HG02588 (cell line): ENCODE data around the gene PER2.
"Not testable (repeated sequence)": the region's sequence is repeated elsewhere in the genome, so short reads cannot be mapped to it uniquely, and the experiment has no call there.

Experiments
- ATAC-seq: cut with Tn5 transposase; IDR thresholded peaks from one replicate; pipeline ENCODE4 v1.9.1; 2021; ENCODE audit warnings: mild to moderate bottlenecking, moderate library complexity; ENCODE audit not compliant: unreplicated experiment

The PER2 gene

DNA sequence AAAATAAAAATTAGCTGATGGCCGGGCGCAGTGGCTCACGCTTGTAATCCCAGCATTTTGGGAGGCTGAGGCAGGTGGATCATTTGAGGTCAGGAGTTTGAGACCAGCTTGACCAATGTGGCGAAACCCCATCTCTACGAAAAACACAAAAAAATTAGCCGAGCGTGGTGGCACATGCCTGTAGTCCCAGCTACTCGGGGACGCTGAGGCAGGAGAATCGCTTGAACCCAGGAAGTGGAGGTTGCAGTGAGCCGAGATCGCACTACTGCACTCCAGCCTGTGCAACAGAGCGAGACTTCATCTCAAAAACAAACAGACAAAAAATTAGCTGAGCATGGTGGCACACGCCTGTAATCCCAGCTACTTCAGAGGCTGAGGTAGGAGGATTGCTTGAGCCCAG lies 22.3 kb upstream of the PER2 start:
- ATAC-seq = not testable (repeated sequence)

DNA sequence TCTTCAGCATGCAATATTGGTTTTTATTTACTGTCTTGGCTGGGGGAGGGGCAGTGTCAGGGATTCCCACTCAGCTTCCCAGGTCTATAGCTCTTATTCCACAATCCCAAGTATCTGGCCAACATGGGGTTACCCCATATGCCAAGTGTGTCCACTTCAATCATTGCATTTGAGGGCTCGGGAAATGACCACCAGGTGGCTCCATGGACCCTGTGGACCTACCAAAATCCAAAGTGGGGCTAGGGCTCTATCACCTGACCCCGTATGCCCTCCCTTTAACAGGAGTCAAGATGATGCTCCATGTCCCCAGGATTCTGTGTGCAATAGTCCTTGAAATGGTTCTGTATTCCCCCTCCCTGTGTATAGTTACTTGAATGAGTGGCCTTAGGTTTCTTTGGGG lies 19.8 kb upstream of the PER2 start:
- no peak for ATAC-seq

DNA sequence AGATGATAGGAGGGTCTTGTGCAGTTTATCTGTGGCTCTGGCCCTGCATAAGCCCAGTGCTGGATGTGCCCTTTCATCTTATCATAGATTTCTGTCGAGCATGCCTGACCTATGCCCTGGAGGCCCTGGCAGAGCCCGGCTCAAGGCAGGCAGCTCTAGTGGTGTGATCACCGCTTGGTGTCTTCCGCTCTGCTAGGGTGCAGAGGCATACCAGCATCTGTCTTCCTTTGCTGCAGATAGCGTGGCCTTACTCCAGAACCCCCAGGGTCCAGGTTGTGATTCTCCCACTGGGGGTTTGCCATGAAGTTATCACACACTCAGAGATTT lies 18.2 kb upstream of the PER2 start:
- no peak for ATAC-seq

DNA sequence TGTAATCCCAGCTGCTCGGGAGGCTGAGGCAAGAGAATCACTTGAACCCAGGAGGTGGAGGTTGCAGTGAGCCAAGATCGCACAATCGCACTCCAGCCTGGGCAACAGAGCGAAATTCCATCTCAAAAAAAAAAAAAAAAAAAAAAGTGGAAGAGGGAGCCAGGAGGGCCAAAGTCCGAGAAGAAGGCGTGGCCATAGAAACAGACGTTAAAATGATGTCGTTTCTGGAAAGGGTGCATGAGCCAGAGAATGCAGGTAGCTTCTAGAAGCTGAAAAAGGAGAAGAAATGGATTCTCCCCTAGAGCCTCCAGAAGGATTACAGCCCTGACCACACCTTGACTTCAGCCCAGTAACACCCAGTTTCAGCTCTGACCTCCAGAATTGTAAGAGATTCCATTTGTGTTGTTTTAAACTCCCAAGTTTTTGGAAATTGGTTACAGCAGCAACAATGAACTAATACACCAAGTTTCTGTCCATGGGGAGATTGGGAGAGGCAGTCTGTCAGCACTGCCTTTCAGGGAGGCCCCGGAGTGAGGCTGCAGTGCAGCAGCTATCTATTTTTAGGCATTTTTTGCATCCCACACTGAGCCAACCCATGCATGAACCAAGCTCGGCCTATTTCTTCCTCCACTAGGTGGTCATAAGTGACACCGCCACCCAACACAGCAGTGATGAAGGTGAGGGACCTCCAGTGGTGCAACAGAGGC lies 17.7 kb upstream of the PER2 start:
- no peak for ATAC-seq

DNA sequence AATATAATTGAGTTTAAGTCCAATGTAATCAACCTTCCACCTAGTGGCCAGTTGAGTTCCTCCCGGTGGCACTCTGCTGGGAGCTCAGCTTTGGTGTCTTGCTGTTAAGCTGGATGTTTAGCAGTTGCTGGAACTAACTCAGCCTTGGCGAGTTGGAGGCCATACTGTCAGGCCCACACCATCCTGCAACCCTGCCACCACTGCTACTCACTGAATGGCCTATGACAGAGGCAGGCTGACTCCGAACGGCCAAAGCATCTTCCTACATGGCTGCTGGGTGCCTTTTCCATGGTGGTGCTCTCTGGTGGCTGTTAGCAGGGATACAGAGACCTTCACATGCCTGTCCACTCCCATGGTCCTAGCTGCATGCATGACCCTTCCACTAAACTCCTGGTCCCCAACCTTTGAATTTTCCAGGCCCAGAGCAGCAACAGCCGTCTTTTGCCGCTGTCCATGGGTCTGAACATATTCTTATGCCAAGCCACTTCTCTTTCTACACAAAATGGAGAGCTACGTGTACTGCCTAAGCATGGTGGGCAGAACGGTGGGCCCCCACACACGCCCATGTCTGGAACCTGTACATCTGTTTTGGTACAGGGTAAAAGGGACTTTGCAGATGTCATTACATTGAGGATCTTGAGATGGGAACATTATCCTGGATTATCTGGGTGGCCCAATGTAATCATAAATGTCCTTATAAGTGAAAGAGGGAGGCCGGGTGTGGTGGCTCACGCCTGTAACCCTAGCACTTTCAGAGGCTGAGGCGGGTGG lies 16.9 kb upstream of the PER2 start:
- no peak for ATAC-seq

DNA sequence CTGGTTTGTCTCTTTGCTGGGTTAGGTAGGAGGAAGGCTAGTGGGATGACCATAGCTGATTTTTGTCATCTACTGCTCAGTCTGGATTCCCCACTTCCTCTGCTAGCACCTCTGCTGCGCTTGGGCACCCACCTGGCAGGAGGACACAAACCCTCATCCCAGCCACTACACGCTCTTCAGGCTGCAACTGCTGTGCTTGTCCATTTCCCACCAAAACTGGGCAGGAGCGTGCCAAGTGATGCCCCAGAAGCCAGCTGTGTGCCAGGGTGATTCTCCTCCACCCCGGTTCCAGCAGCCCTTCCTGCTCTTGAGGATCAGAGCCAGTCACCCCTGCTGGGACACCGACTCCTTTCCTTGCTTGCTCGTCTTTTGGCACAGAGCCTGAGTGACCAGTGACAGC lies 15.7 kb upstream of the PER2 start:
- no peak for ATAC-seq

DNA sequence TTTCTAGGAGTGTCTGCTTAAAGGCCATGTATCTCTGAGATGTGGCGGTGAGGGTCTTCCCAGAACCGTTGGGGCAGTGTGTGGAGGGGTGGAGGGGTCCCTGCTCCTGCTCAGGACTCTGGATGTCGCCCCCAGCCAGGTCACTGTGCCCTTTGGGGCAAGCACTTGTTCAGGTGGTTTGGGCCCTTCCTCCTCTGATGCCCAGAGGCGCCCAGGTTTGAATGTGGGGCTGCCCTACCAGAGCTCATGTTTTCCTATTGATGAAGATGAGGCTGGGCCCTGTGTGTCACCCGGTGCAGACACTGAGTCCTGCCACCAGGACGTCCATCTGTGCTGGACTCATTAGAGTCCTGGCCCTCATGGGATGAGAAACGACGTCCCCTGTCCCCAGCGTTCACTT lies 14.3 kb upstream of the PER2 start:
- ATAC-seq = no peak

DNA sequence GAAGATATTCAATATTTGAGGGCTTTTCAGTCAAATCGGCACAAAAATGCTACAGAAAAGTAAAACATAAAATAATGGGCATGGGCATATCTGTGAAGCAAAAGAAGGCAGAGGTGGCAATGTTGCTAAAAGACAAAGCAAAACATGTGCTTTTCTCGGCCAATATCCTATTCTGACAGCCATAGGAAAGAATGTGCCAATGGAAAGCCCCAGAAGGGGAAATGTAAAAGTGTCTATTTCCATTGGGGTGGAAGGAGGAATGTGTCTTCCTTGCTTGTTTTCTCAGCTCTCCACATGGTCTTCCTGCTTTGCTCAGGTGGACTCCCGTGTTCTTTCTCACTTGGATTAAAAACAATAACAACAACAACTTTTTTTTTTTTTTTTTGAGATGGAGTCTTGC lies 13.7 kb upstream of the PER2 start:
- no peak for ATAC-seq

DNA sequence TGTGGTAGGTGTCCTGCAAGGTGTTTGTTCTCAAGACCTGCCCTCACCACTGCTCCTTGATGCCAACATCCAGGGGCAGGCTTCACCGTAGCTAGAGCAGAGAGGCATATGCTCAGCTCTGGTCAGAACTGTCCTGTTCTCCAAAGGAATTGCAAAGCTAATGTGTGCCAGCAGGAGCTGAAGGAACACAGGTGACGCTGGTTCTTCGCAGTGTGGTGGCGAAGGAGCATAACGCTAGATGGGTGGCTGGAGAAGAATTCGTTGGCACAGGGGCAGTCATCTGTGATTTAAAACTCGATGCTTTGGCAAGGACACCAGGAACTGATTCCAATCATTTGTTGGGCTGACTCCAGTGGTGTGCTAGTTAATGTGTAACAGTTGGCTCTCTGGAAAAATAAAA lies 11.4 kb upstream of the PER2 start:
- no peak for ATAC-seq

DNA sequence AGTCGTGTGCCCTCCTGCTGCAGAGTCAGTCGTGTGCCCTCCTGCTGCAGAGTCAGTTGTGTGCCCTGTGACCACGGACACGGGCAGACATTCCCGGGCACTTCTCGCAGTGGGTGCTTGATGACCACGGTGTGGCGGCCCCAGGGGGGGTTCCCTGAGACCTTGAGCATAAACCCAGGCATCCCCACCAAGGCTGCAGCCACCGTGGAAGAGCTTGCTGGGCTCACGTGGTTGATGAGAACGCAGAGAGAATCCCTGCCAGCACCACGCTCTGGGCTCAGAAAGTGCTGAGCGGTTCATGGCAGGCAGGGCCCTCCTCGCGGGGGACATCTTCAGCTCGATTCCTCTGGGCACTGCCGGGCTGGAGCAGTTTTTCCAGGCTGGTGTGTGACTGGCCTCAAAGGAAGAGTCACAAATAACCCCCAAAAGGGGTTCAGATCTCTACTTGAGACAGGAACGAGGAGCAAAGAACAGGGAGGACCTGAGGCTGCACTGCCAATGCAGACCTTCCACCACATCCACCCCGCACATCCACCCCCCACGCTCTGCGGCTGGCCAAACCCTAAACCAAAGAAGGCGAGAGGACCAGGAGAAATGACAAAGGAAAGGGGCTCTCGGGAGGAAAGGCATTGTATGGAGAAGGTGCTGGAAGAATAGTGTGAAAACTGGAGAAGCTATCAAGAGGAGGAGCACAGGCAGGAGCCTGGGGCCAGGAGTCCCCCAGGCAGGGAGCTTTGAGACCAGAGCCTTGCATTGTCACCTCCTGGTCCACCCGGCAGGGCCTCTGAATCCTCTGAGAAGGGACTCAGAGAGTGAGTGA lies 8.4 kb upstream of the PER2 start:
- no peak for ATAC-seq

DNA sequence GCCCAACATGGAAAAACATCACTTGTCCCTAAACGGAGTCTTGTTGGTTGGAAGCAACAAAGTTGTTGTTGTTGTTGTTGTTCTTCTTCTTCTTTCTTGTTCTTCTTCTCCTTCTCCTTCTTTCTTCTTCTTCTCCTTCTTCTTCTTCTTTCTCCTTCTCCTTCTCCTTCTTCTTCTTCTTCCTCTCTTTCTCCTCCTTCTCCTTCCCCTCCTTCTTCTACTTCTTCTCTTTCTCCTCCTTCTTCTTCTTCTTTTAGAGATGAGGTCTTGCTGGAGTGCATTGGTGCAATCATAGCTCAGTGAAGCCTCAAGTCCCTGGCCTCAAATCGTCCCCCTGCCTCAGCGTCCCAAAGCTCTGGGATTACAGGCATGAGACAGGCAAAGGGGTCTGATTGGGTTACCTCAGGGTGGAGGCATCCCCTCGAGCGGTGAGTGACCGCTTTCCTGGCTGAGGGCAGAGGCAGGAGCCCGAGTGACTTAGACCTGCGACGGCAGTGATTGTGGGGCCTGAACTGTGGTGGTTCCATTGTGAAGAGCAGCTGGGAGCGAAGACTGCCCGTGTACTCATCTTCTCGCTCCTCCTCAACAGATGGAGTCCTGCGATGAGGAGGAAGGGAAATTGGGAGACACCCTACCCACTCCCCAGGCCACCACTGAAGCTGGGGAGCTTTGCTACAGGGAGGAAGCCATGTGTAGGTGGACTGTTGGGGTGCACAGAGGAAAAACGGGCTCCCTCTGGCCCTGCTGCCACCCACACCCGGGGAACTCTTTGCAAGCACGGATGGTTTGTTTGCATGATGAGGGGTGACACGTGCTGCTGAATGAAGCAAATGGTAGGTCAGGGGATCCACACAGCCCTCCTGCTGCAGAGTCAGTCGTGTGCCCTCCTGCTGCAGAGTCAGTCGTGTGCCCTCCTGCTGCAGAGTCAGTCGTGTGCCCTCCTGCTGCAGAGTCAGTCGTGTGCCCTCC lies 7.0 kb upstream of the PER2 start:
- ATAC-seq = no peak

DNA sequence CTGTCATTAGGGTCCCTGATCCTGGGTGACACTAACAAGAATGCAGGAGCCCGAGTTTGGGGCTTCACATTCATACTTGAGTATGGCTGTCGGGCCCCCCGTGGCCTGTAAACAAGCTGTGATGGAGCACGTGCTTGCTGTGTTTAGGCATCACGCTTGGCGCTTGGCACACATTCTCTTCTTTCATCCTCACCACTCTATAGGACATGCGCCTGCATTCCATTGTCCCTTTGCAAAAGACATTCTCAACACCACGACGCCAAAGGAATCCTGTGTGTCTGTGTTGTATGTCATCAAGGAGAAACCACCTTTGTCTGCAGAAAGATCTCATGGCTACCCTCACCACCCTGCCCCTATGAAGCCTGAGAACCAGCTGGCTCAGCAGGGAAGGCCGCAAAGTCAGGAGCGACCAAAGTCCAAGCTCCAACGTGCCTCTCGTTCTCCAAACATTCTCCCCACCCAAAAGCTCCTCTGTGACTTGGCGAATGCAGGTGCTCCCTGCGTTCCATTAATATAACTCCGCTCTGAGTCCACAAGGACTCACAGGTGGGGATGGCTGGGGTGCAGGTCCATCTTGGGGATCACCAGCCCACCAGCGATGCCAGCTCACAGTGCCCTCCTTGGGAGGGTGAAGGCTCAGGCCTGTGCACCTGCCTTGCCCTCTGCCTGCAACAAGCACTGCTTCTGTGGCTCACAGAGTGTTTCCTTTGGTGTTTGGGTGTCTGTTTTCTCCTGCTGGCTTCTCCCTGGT lies 6.2 kb upstream of the PER2 start:
- ATAC-seq = no peak

DNA sequence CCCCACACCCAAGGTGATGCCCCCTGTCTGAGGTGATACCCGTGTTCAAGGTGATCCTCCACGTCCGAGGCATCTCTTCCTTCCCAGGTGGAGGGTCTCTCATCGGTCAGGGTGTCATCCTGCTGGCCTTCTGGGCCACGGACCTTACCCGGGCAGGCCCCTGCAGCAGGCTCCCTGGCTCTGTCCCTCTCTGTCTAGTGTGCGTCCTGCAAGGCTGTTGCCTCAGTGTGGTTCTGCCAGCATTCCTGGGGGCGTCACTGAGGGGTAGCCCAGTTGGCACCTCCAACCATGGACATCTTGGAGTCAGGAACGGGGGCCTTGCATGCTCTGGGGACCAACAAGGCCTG lies 5.6 kb upstream of the PER2 start:
- no peak for ATAC-seq

DNA sequence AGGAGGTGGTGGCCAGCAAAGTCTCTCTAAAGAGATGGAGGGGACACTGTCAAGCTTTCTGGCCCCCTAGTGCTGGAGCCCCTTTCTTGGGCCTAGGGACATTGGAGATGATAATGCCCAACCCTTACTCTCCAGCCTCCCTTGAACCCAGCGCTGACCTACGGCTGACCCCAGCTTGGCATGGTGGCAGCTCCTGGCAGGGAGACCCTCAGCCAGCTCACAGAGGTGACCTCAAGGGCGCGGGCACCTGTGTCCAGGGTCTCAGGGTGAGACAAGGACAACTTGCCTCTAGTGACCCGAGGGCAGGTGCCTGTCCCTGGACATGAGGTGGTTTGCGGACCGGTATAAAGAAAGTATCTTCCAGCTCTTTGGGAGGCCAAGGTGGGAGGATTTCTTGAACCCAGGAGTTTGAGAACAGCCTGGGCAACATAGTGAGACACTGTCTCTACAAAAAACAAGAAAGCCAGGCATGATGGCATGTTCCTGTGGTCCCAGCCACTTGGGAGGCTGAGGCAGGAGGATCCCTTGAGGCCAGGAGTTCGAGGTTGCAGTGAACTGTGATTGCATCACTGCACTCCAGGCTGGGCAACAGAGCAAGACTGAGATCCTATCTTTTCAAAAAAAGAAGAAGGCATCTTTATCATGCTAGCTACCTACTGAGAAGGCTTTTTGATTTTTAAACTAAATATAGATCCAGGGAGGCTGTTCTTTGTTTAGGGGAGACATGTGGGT lies 3.3 kb upstream of the PER2 start:
- ATAC-seq = no peak

DNA sequence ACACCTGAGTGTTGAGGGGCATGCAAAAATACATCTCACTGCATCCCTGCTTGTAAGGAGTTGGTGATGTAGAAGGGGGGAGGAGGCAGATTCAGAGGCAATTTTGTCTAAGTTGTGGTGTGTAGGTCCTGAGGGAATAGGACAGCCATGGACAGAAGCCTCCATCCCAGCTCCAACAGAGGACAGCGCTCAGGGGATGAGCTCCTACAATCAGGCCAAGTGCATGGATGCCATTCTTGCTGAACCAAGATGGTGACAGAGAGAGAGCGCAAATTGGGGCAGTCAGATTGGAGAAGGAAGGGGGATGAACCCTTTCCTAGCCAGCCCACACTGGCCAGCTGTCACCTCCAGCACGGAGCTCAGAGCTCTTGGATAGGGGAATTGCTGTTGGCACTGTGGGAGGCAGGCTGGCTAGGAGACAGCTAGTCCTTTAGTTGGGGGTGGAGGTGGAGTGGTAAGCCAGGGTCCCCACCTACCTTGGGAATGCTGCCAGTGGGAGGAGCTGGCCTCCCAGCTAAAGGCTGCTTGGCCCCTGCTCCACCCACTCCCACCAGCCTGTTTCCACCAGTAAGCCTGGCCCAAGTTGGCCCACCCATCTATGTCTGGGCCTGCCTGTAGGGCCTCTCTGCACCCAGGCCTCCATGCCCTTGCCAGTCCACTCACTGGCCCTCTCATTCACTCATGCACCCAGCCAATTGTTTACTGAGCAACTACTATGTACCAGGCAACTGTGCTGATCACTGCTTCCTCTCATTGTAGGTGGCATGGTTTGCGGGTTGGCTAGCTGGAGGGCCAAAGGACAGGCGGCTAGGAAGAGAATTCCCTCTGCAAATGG lies 2.5 kb upstream of the PER2 start:
- ATAC-seq = no peak

DNA sequence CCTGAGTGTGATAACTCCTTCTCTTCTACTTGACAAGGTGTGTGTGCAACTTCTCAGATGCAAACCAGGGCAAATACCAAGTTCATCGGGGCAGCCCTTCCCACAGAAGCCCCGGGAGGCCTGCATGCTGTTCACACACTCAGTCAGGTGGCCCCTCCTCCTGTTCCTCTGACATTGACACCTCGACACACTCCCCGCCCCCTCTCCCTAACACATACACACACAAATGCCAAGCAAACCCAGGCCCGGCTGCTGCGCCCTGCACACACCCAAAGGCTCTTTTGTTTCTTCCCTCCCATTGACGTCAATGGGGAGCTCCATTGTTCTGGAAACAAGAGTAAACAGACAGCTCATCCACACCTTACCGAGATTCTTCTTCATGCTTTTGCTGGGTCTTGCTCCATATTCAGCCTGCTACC lies 1.7 kb upstream of the PER2 start:
- ATAC-seq = no peak

DNA sequence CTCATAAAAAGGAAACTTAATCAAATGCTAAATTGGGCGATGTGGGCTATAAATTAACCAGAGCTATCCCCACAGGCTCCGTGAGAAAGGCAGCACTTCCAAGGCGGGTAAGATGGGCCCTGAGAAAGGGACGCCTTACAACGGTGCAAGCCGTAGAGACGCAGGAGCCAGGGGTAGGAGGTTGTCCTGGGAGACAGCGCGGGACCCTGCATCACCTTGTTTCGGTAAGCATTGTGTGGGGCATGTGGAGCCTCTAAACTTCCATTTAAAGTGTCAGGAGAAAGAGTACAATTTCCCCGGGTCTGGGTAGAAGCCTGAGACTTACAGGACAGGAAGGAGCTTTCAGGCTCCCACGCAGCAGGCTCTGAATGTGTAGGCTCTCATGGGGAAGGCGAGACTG lies 1.2 kb upstream of the PER2 start:
- no peak for ATAC-seq

DNA sequence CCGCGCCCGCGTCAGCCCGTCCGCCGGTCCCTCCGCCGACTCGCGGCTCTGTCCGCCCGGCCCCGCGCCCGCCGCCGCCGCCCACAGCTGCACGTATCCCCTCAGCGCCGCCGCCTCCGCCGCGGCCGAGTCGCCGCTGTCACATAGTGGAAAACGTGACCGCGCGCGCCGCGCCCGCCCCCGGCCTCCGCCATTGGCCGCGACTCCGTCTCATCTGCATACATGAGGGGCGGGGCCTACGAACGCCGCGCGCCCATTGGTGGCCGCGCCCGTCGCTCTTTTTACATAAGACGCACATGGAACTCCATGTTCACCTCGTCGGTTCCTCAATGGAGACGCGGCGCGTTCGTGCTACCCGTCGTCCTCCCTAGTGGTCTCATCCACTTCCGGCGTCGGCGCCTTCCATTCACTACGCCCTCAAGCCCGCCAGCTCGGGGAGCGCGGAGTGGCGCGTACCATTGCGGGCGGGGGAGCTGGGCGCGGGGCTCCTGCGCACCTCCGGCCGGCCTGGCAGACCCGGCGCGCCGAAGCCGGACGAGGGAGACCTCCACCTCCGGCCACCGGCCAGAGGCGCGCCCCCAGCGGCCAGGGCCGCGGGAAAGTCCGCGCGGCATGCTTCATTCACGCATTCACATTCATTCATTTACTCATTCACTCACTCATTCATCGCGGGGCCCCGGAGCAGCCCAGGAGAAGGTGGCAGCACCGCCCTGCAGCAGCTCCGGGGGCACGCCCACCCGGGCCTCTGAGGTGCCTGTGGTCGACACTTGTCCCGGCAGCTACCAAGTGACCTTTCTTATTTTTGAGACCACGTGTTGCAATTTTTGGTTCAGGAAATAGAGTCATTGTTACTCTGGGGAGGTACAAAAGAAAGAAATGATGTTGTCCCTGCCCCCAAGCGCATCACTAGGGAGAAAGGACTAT lies 502 bp upstream of the PER2 start:
- ATAC-seq = peak; percentile 90
